HepG2 (cell line): ENCODE data around the gene KIF13A. TPM values are rescaled to one million over a fixed set of nuclear protein-coding genes. Genes with fewer than 3 reads are reported as not detected.
A peak's percentile ranks its signal among the peaks of the same experiment; 100 is the strongest.

ENCODE experiments used
- ETV5 ChIP-seq: IDR thresholded peaks from 2 replicates; pipeline ENCODE4 v1.6.1; 2018; ENCODE audit warnings: missing biosample characterization, missing genetic modification reagents, inconsistent platforms, borderline replicate concordance
- FOXM1 ChIP-seq: sonication (generic); formaldehyde crosslinking; IDR thresholded peaks from 2 replicates; pipeline ENCODE4 v1.5.0; 2020; ENCODE audit warnings: missing genetic modification reagents
- GTF3A ChIP-seq: sonication (generic); formaldehyde crosslinking; conservative IDR thresholded peaks from 2 replicates; pipeline ENCODE4 v1.4.0; 2020; ENCODE audit warnings: mild to moderate bottlenecking, missing genetic modification reagents
- SIX1 ChIP-seq: sonication (generic); formaldehyde crosslinking; IDR thresholded peaks from 2 replicates; pipeline ENCODE4 v1.4.0; 2020; ENCODE audit warnings: missing genetic modification reagents, borderline replicate concordance
- TCF12 ChIP-seq, 2 experiments: fragments of 450-650 bp in 1 of 2; sonication (generic) in 1 of 2; formaldehyde crosslinking in 1 of 2; IDR thresholded peaks; 2 replicates each; pipeline versions ENCODE4 v1.6.1 to v1.8.0; 2017 to 2022; ENCODE audit warnings: antibody characterized with exemption in 1 of 2, mild to moderate bottlenecking in 1 of 2, missing genetic modification reagents in 1 of 2, moderate library complexity in 1 of 2
- ZBTB3 ChIP-seq: sonication (generic); formaldehyde crosslinking; IDR thresholded peaks from 2 replicates; pipeline ENCODE4 v1.4.0; 2020; ENCODE audit warnings: low read depth, mild to moderate bottlenecking, moderate library complexity, missing genetic modification reagents, borderline replicate concordance
- ZBTB42 ChIP-seq: sonication (generic); formaldehyde crosslinking; IDR thresholded peaks from 2 replicates; pipeline ENCODE4 v1.5.0; 2020; ENCODE audit warnings: mild to moderate bottlenecking, missing genetic modification reagents
- ZFP41 ChIP-seq: sonication (generic); formaldehyde crosslinking; IDR thresholded peaks from 2 replicates; pipeline ENCODE4 v1.4.0; 2020; ENCODE audit warnings: mild to moderate bottlenecking, missing genetic modification reagents, borderline replicate concordance
- ZNF296 ChIP-seq: sonication (generic); formaldehyde crosslinking; conservative IDR thresholded peaks from 2 replicates; pipeline ENCODE4 v1.5.0; 2020; ENCODE audit warnings: mild to moderate bottlenecking, missing genetic modification reagents
- ZNF432 ChIP-seq: sonication (generic); formaldehyde crosslinking; IDR thresholded peaks from 2 replicates; pipeline ENCODE4 v1.5.0; 2020; ENCODE audit warnings: missing genetic modification reagents, mild to moderate bottlenecking, borderline replicate concordance
- ZNF768 ChIP-seq: sonication (generic); formaldehyde crosslinking; IDR thresholded peaks from 2 replicates; pipeline ENCODE4 v1.4.0; 2020; ENCODE audit warnings: missing genetic modification reagents
- polyA plus RNA-seq, 8 experiments: library from polyadenylated mRNA; depleted of rRNA in 3 of 8; stranded (reverse) in 7 of 8; unstranded in 1 of 8; fragments of >200 nt; fragmentation: Illumina TruSeq in 4 of 8; extraction: Trizol in 4 of 8; gene quantifications; 2 replicates each; pipeline versions ENCODE4 v1.2.1 to v1.2.3, GENCODE V29; 2011 to 2016; ENCODE audit warnings: low read depth in 4 of 8, missing spikeins in 1 of 8, mixed read lengths in 1 of 8; ENCODE audit not compliant: insufficient read depth in 1 of 8
- total RNA-seq, 5 experiments: library from RNA; depleted of rRNA; stranded (reverse); fragments of >200 nt; fragmentation: Illumina TruSeq; extraction: Trizol; gene quantifications; 2 replicates each; pipeline ENCODE4 v1.2.3, GENCODE V29; 2016; ENCODE audit warnings: low read depth in 1 of 5
- TF ChIP-seq, protein P1 (sequence below), 2 experiments: sonication (generic) in 1 of 2; formaldehyde crosslinking in 1 of 2; IDR thresholded peaks; 2 replicates each; pipeline versions ENCODE4 v1.6.1 to v1.9.0; 2014 to 2022; ENCODE audit warnings: antibody characterized with exemption in 1 of 2, borderline replicate concordance in 1 of 2, inconsistent platforms in 1 of 2, low read depth in 1 of 2, missing genetic modification reagents in 1 of 2
- TF ChIP-seq, protein P2 (sequence below): sonication (generic); formaldehyde crosslinking; IDR thresholded peaks from 2 replicates; pipeline ENCODE4 v1.5.0; 2020; ENCODE audit warnings: mild to moderate bottlenecking, missing genetic modification reagents, borderline replicate concordance
- TF ChIP-seq, protein P3 (sequence below), 2 experiments: sonication (generic) in 1 of 2; formaldehyde crosslinking in 1 of 2; IDR thresholded peaks; 2 replicates each; pipeline versions ENCODE4 v1.5.1 to v1.6.1; 2011 to 2020; ENCODE audit warnings: borderline replicate concordance in 1 of 2, low read depth in 1 of 2, low read length in 1 of 2, mild to moderate bottlenecking in 1 of 2, missing genetic modification reagents in 1 of 2, moderate library complexity in 1 of 2
- TF ChIP-seq, protein P4 (sequence below): sonication (generic); formaldehyde crosslinking; IDR thresholded peaks from 2 replicates; pipeline ENCODE4 v1.4.0; 2020; ENCODE audit warnings: missing genetic modification reagents, borderline replicate concordance

KIF13A gene
- total and polyA plus RNA-seq, 2 of the 13 experiments (the other 11 are each of a cell fraction or from before 2014, with no cell fraction given), result 21.1 to 37.2 TPM

DNA sequence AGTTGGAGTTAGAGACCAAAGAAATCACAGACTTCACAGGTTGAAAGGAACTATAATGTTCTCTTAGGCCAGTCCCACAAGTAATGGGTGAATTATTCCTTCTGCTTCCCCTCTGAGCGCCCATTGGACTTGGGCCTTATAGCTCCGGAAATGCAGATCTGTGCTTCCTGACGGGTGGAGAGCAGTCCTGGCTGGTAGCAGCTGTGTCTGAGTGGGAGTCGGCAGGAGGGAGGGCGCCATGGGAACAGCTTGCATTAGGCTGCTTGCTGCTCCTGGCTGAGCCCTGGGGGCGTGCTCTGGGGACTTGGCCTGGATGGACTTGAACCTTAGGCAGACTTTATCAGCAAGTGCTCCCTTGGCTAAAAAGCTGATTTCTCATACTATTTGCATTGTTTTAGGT, 262.4 kb downstream of the KIF13A start (continued):
- TF ChIP-seq, protein P1, sequence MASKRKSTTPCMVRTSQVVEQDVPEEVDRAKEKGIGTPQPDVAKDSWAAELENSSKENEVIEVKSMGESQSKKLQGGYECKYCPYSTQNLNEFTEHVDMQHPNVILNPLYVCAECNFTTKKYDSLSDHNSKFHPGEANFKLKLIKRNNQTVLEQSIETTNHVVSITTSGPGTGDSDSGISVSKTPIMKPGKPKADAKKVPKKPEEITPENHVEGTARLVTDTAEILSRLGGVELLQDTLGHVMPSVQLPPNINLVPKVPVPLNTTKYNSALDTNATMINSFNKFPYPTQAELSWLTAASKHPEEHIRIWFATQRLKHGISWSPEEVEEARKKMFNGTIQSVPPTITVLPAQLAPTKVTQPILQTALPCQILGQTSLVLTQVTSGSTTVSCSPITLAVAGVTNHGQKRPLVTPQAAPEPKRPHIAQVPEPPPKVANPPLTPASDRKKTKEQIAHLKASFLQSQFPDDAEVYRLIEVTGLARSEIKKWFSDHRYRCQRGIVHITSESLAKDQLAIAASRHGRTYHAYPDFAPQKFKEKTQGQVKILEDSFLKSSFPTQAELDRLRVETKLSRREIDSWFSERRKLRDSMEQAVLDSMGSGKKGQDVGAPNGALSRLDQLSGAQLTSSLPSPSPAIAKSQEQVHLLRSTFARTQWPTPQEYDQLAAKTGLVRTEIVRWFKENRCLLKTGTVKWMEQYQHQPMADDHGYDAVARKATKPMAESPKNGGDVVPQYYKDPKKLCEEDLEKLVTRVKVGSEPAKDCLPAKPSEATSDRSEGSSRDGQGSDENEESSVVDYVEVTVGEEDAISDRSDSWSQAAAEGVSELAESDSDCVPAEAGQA (IDR thresholded peaks at IDR 0.05; ENCODE audit: low read depth), result no peak
- TF ChIP-seq, protein P1 (CRISPR knock-in tag; IDR thresholded peaks at IDR 0.05; ENCODE audit: borderline replicate concordance), result no peak
- TF ChIP-seq FOXM1 (CRISPR knock-in tag) (no peak), ZBTB42 (CRISPR knock-in tag) (no peak), SIX1 (CRISPR knock-in tag) (no peak), ZNF296 (CRISPR knock-in tag) (no peak), ZBTB3 (CRISPR knock-in tag) (no peak), TCF12 (IDR thresholded peaks at IDR 0.05) (no peak), TCF12 (CRISPR knock-in tag; IDR thresholded peaks at IDR 0.05) (no peak), ZNF432 (CRISPR knock-in tag) (no peak), ZNF768 (CRISPR knock-in tag) (peak; percentile 33; the same call in 1 of the 2 replicates), GTF3A (CRISPR knock-in tag) (no peak), ZFP41 (CRISPR knock-in tag) (no peak), ETV5 (CRISPR knock-in tag) (peak; percentile 96)
- TF ChIP-seq, protein P2, sequence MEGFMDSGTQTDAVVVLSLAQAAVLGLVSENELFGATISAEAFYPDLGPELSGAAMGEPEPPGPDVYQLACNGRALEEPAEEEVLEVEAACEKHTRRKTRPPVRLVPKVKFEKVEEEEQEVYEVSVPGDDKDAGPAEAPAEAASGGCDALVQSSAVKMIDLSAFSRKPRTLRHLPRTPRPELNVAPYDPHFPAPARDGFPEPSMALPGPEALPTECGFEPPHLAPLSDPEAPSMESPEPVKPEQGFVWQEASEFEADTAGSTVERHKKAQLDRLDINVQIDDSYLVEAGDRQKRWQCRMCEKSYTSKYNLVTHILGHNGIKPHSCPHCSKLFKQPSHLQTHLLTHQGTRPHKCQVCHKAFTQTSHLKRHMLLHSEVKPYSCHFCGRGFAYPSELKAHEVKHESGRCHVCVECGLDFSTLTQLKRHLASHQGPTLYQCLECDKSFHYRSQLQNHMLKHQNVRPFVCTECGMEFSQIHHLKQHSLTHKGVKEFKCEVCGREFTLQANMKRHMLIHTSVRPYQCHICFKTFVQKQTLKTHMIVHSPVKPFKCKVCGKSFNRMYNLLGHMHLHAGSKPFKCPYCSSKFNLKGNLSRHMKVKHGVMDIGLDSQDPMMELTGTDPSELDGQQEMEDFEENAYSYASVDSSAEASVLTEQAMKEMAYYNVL, result no peak
- TF ChIP-seq, protein P3, sequence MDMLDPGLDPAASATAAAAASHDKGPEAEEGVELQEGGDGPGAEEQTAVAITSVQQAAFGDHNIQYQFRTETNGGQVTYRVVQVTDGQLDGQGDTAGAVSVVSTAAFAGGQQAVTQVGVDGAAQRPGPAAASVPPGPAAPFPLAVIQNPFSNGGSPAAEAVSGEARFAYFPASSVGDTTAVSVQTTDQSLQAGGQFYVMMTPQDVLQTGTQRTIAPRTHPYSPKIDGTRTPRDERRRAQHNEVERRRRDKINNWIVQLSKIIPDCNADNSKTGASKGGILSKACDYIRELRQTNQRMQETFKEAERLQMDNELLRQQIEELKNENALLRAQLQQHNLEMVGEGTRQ (IDR thresholded peaks at IDR 0.05; ENCODE audit: low read depth, low read length), result no peak
- TF ChIP-seq, protein P3 (CRISPR knock-in tag; IDR thresholded peaks at IDR 0.05; ENCODE audit: borderline replicate concordance), result no peak
- TF ChIP-seq, protein P4, sequence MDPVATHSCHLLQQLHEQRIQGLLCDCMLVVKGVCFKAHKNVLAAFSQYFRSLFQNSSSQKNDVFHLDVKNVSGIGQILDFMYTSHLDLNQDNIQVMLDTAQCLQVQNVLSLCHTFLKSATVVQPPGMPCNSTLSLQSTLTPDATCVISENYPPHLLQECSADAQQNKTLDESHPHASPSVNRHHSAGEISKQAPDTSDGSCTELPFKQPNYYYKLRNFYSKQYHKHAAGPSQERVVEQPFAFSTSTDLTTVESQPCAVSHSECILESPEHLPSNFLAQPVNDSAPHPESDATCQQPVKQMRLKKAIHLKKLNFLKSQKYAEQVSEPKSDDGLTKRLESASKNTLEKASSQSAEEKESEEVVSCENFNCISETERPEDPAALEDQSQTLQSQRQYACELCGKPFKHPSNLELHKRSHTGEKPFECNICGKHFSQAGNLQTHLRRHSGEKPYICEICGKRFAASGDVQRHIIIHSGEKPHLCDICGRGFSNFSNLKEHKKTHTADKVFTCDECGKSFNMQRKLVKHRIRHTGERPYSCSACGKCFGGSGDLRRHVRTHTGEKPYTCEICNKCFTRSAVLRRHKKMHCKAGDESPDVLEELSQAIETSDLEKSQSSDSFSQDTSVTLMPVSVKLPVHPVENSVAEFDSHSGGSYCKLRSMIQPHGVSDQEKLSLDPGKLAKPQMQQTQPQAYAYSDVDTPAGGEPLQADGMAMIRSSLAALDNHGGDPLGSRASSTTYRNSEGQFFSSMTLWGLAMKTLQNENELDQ, result no peak
